OCI-LY3 (cell line): ENCODE results near the gene EGFLAM.

ENCODE experiments used
- EZH2phosphoT487 ChIP-seq: fragments of 200-600 bp; shearing (Covaris generic); IDR thresholded peaks from 2 replicates; pipeline ENCODE4 v1.6.1; 2018; ENCODE audit warnings: antibody characterized with exemption, mixed run types, low read depth
- TF ChIP-seq, protein P1 (sequence below): fragments of 200-600, 300-600 bp; sonication (generic); IDR thresholded peaks from 2 replicates; pipeline ENCODE4 v1.5.1; 2014; ENCODE audit warnings: antibody characterized with exemption, low read length, low read depth

DNA sequence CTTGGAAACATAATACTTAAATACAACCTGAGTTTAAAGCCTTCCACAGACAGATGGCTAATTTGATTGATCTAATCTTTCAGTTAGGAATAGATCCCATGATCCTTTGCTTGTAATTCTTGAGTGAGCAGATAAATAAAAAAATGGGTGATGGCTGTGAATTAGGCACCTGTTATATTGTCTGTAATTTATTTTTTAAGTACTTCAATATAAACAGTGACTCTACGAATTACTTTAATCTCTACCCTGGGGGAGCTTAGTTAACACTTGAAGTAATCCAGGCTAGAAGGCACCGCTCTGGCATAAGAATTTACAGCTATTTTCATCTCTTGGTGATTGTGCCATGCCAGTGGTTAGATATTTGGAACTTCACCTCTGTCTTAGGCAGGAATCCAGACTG lies 9.0 kb downstream of the EGFLAM start:
- TF ChIP-seq, protein P1, sequence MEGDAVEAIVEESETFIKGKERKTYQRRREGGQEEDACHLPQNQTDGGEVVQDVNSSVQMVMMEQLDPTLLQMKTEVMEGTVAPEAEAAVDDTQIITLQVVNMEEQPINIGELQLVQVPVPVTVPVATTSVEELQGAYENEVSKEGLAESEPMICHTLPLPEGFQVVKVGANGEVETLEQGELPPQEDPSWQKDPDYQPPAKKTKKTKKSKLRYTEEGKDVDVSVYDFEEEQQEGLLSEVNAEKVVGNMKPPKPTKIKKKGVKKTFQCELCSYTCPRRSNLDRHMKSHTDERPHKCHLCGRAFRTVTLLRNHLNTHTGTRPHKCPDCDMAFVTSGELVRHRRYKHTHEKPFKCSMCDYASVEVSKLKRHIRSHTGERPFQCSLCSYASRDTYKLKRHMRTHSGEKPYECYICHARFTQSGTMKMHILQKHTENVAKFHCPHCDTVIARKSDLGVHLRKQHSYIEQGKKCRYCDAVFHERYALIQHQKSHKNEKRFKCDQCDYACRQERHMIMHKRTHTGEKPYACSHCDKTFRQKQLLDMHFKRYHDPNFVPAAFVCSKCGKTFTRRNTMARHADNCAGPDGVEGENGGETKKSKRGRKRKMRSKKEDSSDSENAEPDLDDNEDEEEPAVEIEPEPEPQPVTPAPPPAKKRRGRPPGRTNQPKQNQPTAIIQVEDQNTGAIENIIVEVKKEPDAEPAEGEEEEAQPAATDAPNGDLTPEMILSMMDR, result no peak
- TF ChIP-seq EZH2phosphoT487, result no peak
